Left renal pelvis (tissue), 4 donors: ENCODE results near the gene RPL22. TPM values are rescaled to one million over a fixed set of nuclear protein-coding genes. Genes with fewer than 3 reads are reported as not detected.

ENCODE experiments used
- DNase-seq, 4 donors: peaks; one replicate each; pipeline ENCODE4 v3.0.0-alpha.2; 2013; ENCODE audit warnings: low read depth in 4 of 4, low spot score in 3 of 4
- polyA plus RNA-seq, 4 donors: library from polyadenylated mRNA; unstranded; fragments of 120-200 nt; gene quantifications; one replicate each; pipeline ENCODE4 v1.2.1, GENCODE V29; 2013; ENCODE audit not compliant: insufficient read length in 4 of 4

RPL22 gene
- polyA plus RNA-seq, 4 donors, result 523 to 790 (median 627) TPM

GRCh38 chr1:6136516-6137220 lies 62.7 kb downstream of the RPL22 start:
- DNase-seq, result no peak

Other genes with a start within 250 kb of the RPL22 start
- gene NPHP4, start 207.2 kb downstream of the RPL22 start, polyA plus RNA-seq, result 10 to 100 TPM in 2 of 4 donors, 1 to 10 TPM in 2; 6.8 to 17.1 (median 10.8) TPM
- 1 to 10 TPM; 4.5 to 6.4 (median 5.1) TPM for gene KCNAB2, start 153.7 kb downstream of the RPL22 start, polyA plus RNA-seq
- gene CHD5, start 19.3 kb downstream of the RPL22 start, polyA plus RNA-seq, result under 1 TPM; 0.14 to 0.63 (median 0.36) TPM
- 10 to 100 TPM; 15.7 to 72.0 (median 38.7) TPM for gene RNF207, start 6.5 kb upstream of the RPL22 start, polyA plus RNA-seq
- gene ICMT, start 36.4 kb upstream of the RPL22 start, polyA plus RNA-seq, result 10 to 100 TPM; 60.7 to 75.1 (median 63.1) TPM
- not detected for gene HES3, start 44.6 kb upstream of the RPL22 start, polyA plus RNA-seq
- gene GPR153, start 61.5 kb upstream of the RPL22 start, polyA plus RNA-seq, result 1 to 10 TPM; 6.3 to 7.9 (median 7.5) TPM
- 10 to 100 TPM; 18.2 to 34.2 (median 27.5) TPM for gene ACOT7, start 194.2 kb upstream of the RPL22 start, polyA plus RNA-seq
- gene HES2, start 220.3 kb upstream of the RPL22 start, polyA plus RNA-seq, result under 1 TPM; 0.08 to 0.69 (median 0.34) TPM
- gene ESPN, start 225.2 kb upstream of the RPL22 start, polyA plus RNA-seq, result 10 to 100 TPM in 3 of 4 donors, 1 to 10 TPM in 1; 7.6 to 23.5 (median 11.8) TPM